GM19468 (cell line): ENCODE measurements around the gene UVRAG.

Experiments used
- ATAC-seq: cut with Tn5 transposase; IDR thresholded peaks from one replicate; pipeline ENCODE4 v1.9.1; 2021; ENCODE audit warnings: mild to moderate bottlenecking, moderate library complexity, moderate number of reproducible peaks; ENCODE audit not compliant: unreplicated experiment; ENCODE audit errors: extremely low read depth

Gene UVRAG

DNA sequence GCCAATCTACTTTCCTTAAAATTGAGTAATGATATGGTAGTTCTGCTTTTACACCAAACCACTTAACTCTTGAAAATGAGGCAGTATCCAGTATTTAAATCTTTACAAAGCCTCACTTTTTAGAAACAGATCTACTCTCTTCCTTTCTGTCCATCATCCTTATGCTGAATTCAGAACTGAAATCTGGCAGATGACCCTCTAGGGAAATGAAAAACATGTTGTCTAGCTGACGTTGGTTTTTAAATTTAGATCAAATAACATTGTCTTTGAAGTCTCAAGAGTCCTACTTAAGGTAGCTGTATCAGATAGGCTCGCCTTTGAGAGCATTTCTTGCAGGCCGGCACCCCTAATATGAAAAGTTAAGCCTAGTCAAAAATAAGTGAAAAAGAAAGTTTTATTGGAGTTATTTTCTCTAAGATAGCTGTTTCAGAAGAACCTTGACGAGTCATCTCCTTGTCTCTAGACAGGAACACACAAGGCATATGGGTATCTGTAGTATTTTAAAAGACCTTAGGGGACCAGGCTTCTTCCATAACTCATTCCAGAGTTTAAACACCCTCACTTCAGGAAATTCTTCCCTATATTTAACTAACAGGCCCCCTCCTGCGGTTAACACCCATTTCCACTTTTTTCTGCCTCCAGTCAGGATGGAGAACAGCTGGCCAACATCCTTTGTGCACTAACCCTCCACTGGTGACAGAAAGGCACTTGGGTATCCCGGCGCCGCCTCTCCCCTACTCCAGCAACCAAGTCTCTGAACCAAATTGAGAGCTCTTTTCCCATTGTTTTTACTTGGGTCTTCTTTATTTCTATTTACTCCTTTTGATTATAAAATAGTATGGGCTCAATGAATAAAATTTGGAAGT, 310.1 kb downstream of the UVRAG start:
- no peak for ATAC-seq

DNA sequence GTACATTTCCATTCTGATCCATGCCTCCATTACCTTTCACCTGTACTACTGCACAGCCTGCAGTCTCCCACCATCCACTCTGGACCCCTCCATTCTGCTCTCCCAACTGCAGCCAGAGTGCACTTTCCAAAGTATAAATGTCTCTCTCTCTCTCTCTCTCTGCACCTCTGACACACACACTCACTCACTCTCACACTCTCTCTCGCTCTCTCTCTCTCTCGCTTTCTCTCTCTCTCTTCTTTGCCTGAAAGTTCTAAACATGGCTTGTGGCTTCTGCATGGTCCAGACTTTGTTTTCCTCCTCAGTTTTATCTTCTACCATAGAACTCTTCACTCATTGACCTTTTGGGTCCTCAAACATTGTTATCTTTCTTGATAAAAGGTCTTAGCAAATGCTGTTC, 314.7 kb downstream of the UVRAG start:
- ATAC-seq = no peak

DNA sequence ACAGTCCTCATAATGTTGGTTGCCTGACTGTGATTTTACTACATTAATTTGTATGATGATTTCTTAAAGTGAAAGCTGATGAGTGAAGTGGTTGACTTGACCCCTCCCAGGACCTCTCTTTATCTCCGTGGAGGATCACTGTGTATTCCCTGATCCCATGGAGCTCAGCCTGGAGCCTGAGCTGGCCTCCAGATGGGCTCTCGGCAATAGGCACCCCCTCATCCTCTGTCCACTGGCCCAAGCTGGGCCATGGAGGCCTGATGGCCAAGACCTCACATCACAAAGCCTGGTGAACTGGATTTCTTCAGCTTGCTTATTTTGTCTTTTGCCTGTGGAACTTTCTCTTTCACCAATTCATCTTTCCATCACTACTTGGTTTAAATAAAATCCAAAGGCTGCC, 316.1 kb downstream of the UVRAG start:
- no peak for ATAC-seq

DNA sequence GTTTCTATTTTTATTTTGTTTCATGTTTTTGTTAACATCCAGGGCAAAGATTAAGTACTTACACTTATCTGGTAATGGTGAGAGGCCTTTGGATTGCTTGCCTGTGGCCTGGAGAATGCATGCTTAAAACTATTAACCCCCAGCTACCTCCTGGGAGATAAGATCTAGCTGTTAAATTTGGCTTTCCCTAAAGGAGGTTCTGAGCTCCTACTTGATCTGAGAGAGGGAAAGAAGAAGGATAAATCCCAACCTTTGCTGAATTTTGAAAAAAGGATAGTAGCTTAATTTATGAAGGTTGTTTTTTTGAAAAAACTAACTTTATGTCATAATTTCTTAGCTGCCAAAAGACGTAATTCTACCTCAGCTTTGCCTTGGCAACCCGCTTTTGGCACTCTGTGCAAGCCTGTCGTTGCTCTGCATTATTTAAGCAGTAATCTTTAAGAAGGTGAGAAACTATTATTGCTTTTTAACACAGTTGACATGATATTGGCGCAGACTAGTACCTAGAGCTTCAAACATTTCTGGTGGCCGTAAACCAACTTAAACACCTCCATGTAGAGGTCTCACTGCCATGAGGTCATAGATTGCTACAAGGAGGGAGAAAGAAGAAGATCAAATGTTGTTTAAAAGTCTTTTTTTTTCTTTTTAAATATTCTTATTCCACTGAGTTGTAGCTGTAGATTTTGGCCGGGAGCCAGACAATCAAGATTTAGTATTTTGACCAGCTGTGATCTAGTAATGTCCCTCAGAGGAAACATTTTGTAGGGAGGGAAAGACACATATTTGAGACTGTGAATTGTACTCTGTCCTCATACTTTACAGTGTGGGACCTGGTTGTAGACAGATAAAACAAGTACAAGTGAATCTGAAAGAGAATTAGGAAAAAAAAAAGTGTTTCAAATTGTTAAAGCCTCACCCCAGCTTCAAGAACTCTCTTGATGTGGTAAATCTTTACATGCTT, 316.9 kb downstream of the UVRAG start:
- no peak for ATAC-seq

DNA sequence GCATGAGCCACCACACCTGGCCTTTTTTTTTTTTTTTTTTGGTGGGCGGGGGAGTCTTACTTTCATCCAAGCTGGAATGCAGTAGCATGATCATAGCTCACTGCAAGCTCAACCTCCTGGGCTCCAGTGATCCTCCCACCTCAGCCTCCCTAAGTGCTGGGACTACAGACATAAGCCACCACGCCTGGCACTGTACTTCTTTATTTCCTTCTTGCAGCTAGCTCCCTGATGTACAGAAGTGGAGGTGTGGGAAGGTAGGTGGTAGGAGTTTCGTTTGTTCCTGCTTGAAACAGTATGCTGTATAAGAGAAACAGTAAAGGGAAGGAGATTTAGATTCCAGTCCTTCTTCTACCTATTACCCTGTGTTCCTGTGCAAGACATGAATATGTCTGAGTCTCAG, 319.2 kb downstream of the UVRAG start:
- no peak for ATAC-seq

DNA sequence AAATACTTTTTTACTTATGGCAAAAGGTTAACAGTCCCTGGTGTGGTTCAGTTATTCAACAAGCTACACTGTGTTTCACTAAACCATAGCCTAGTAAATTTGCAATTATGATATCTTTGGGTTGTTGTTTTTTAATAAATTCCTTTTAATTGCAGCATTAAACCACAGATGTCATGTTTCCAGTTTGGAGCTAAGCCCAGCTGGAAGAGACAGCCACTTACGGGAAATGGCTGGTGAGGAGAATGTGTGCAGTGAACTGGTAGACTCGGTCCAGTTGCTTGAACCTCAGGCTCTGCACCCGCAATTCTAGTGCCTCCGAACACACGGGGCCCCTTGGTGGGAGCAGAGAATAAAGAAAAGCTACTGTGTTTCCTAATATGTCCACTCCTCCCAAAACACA, 320.5 kb downstream of the UVRAG start:
- ATAC-seq = no peak

DNA sequence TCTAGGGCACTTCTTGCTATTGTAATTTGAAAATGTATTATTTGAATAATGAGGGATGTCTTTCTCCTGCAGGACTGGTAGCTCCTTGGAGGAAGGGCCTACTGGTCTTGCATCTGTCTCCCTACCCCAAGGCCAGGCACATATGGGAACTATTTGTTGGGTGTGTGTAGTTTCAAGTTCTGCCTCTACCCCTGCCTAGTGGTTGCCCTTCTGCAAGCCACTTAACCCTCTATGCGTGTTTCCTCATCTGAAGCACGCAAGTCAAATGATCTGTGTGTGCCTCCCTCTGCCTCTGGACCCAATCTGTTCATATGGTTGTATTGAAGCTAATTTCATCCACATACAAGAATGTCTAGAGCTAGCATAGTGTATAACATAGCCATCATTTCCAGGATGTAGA, 324.3 kb downstream of the UVRAG start:
- no peak for ATAC-seq

DNA sequence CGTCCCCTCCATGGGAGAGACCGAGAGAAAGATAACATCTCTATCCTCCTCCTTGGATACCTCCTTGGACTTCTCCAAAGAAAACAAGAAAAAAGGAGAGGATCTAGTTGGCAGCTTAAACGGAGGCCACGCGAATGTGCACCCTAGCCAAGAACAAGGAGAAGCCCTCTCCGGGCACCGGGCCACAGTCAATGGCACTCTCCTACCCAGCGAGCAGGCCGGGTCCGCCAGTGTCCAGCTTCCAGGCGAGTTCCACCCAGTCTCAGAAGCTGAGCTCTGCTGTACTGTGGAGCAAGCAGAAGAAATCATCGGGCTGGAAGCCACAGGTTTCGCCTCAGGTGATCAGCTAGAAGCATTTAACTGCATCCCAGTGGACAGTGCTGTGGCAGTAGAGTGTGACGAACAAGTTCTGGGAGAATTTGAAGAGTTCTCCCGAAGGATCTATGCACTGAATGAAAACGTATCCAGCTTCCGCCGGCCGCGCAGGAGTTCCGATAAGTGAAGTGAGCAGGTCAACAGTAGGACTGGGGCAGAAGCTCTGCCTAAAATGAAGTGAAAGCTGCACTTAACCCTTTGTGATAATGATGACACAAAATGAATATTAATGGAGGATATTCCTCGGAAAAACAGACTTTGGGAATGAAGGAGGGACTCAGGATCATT, 326.0 kb downstream of the UVRAG start:
- ATAC-seq = no peak

DNA sequence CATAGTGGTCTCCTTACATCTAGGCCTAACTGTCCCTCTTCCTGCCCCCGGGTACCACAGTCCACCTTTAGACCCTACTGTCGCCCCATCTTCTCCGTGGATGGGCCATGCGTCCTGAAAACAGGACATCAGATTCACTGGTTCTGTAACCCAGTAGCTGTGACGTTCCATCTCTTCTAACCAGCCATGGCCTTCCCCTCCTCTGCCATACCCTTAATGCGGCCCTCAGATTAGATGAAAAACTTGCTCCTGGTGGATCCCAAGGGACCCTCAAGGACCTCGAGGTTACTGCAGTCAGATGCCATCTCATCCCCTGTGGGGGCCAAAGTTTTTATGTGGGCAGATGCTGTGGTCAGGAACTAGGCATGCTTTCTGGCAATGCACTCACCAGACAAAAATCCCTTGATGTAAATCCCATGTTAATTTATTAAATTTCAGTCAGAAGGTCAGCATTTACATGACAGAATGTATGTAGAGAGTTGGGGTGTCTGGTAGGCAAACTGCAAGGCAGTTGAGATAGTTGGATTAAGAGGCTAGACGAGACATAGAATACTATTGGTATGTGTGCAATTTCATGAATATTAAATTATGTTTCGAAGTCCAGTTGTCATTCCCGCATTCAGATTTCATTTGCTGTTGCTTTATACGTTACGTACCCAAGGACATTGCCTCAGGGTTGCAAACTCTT, 327.0 kb downstream of the UVRAG start:
- ATAC-seq = no peak

DNA sequence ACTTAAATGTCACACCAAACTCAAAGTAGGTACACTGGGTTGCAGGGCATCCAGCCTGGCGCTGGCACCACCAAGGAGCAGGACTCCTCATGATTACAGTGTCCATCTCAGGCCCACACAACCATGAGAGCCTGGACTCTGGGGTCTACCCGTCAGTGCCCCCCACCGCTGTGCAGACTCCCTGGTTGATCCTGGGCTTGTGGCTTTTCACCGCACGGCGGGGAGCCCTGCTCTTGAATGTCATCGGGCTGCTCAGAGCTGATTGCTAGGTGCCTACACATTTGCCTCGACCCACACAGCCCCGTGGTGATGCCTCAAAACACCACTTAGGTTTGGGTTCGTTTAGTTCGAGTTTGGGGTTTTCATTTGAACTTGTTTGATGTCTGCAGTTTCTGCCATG, 328.3 kb downstream of the UVRAG start:
- no peak for ATAC-seq

DNA sequence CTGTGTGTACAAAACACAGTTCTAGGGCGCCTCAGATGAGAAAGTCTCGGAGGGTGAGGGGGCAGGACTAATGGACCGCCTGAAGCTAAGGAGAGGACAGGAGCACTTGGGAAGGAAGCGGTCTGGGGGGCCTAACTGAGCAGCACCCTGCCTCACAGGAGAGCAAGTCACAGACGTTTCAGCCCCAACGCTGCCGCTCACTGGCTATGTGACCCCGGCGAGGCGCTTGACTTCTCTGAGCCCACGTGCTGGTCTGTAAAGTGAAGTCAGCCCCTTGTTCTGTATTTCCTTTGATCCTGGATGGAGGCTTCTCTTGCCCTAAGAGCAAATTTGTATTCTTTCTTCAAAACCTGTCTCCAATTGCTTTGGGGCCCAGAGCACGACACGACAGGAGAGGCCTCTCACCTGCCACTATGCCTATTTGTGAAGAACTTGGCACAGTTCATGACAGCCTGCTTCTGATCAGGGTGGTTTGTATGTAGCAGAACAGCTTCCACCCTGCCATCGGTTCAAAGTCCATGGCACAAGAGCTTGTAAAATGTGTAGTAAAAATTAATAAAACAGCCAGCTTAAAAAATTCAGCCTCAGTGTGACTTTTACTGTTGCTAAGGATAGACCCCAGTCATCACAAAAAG, 332.2 kb downstream of the UVRAG start:
- ATAC-seq = no peak

DNA sequence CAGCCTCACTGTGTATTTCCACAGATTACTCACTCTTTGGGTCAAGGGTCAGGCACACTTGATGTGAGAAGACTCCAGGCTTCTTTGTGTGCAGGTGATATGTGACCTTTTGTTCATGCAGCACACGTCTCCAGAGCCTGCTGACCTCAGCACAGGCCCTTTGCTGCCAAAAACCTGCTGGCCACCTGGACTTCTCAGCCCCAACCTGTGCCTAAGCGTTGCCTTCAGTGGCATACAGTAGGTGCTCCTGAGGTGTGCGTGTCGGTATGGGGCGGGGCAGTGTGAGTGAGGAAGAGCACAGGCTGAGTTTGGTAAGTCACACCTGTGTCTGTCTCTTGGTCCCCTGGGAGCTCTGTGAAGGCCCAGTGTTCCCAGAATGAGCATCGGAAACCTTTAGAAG, 333.2 kb downstream of the UVRAG start:
- no peak for ATAC-seq

DNA sequence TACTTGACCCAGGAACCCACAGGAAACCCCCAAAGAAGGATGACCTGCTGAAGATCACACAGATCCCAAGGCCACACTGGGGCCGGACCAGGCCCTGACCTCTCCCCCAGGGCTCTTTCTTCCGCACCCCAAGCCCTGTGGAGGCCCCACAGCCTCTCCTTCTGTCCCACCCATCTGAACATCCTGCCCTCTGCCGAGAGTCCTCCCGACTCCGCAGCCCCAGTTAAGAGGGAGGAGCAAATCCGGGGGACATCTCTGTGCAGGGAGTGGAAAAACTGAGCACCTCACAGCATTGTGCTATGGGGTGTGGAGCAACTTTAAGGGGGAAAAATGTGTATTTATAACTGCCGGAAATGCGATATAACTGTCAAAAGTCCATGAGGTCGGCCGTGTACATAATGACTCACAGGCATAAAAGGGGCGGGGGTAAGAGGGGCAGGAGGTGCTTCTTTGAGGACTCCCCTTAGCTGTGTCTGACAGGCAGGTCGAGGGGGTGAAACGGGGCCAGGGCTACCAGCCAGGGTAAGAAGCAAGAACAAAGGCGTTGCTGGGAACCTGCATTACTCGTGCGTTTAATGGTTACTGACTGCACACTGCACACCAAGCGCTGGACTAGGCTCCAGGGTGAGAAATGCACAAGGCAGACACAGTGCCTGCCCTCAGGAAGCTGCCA, 334.1 kb downstream of the UVRAG start:
- ATAC-seq = no peak

DNA sequence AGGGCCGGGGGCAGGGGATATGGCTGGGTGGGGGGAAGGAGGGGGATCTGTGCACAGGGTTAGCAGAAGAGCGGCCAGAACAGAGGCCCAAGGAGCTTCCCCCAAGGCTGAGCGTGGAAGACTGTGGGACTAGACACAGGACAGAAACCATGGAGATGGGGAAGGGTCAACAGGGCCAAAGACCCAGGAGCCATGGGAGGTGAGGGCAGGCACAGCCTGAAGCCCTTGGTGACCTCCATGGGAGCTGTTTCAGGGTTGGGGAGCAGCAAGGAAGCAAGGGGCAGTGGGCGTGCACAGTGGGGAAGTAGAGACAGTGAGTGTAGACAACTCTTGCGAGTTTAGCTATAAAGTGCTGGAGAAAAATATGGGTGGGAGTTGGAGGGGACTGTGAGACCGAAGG, 334.7 kb downstream of the UVRAG start:
- ATAC-seq = no peak

DNA sequence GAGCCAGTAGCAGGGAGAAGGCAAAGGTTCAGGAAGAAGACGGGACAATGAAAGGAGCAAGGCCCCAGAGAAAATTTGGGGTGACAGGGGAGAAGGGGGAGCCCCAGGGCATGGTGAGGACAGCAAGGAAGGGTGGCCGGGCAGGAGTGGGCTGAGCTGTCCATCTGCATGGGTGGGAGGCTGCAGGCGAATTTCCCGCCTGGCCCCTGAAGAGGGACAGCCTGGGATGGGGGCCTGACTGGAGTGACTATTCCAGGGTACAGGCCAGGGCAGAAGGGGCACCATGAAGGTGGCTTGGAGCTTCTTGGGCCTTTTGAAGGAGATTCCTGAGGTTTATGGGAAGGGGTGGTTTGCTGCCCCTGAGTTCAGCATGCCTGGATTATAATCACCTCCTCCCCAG, 335.1 kb downstream of the UVRAG start:
- ATAC-seq = no peak

DNA sequence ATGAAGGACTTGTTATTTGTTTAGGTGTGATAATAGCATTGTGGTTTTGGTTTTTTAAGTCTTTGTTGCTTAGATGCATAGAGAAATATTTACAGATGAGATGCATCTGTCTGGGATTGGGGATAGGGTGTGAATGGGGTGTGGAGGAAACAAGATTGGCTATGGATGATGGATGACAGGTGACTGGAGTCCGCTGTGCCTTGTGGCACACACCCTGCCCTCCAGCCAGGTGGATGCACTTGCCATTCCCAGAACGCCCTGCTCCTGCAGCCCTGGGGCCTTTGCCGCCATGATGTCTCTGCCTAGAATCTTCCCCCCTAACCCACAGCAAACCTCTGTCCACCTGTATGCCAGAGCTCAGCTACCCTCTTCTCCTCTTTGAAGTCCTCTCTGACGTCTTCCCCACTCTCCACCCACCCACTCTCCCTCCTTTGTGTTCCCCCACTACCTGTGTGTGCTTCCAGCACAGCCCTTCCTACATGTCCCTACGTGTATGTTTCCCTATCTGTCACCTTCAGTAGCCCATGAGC, 336.6 kb downstream of the UVRAG start:
- no peak for ATAC-seq

DNA sequence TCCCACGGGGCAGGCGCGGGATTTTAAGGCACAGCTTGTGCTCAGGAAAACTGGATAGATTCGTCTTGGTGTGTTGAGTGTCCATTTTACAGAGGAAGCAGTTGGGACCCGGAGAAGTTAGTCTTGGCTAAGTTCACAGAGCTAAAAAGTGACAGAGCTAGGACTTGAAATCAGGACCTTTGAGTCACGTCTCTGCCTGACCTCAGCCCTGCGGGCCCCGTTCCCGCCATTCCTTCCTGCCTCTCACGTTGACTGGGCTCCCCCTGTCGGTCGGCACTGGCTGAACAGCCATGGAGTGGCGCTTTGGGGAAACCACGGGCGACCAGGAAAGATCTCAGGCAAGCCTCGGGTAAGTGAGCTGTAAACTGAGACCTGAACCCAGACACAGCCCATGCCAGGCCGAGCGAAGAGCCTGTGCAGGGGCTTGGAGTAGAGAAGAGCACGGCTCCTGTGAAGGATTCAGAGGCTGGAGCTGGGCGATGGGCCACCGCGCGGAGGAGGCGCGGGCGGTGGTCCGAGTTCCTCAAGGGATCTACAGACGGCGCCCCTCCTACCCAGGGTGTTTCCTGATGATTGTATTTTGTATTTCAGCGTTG, 337.2 kb downstream of the UVRAG start:
- peak; percentile 34 for ATAC-seq

DNA sequence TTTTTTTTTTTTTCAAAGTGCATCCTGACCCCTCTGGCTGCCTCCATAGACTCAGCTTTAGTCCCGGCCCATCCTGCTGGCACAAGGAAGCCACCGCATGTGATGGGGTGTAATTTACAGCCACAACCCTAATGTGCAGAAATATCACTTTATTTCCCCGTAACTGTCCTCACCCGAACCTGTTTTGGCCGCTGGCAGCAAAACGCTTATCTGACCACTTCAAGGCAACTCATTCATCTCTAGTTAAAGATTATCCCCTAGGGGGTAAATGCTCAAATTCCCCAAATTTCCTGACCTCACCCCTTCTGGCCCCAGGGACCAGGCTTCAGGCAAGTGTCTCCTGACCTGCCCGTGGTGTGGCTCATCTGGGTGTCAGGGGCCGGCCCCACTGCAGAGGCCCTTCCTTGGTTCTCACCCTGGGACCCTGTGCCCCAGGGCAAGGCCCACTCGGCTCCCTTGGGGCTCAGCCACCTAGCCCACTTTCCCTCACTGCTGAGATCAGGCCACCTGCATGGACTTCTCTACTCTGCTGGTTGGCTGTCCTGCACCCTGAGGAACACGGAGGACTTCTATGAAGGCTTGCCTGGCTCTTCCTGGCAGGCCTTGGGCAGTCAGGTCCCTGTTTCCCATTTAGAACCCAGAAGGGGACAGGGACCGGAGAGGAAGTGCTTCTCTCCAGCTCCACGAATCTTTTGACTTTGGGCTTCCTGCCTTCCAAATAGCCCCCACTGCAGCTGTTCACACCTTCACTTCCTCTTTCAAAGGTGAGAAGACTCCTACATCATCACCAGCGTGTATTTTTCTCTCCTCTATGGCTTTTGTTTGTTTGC, 337.9 kb downstream of the UVRAG start:
- no peak for ATAC-seq
